Transverse colon (tissue), 4 donors: ENCODE measurements around the gene ABCC1.

Experiments
- CTCF ChIP-seq, 5 experiments: fragments of 200-600 bp in 3 of 5; fragments of 450-650 bp in 2 of 5; sonication (generic) in 3 of 5; IDR thresholded peaks; 1 replicate in 2 of 5; 2 replicates in 3 of 5; pipeline ENCODE4 v1.5.1; 2016 to 2017; ENCODE audit warnings: antibody characterized with exemption in 5 of 5, inconsistent platforms in 3 of 5, mild to moderate bottlenecking in 2 of 5, moderate library complexity in 1 of 5
- EP300 ChIP-seq: sonication (generic); formaldehyde crosslinking; IDR thresholded peaks from one replicate; pipeline ENCODE4 v1.6.1; 2017; ENCODE audit warnings: antibody characterized with exemption, low read depth
- POLR2A ChIP-seq: fragments of 450-650 bp; IDR thresholded peaks from one replicate; pipeline ENCODE4 v1.6.1; 2016; ENCODE audit warnings: antibody characterized with exemption, mild to moderate bottlenecking, moderate library complexity
- POLR2AphosphoS5 ChIP-seq, 3 donors: sonication (generic); formaldehyde crosslinking; IDR thresholded peaks; one replicate each; pipeline ENCODE4 v1.6.1; 2016; ENCODE audit warnings: antibody characterized with exemption in 3 of 3

- no peak for TF ChIP-seq CTCF (IDR thresholded peaks at IDR 0.05)
- TF ChIP-seq POLR2A, result no peak
- no peak for TF ChIP-seq POLR2AphosphoS5 (IDR thresholded peaks at IDR 0.05)
- no peak for TF ChIP-seq EP300
These were observed 62.7 kb downstream of the ABCC1 start for GRCh38 chr16:16012144-16012543.
